Left colon (tissue), 2 donors: Measurements from ENCODE around the gene SCGB1C2. TPM values are rescaled to one million over a fixed set of nuclear protein-coding genes. Genes with fewer than 3 reads are reported as not detected.

Experiments used
- ATAC-seq: fragments of 200-7000 bp; cut with Tn5 transposase; one replicate; pipeline ENCODE4 v1.9.1; 2020; ENCODE audit warnings: mild to moderate bottlenecking, moderate library complexity
- DNase-seq, 2 donors: peaks; one replicate each; pipeline ENCODE4 v3.0.0-alpha.2; 2020
- intact Hi-C, 2 donors: fragments of 100-400 bp; cut with DNase I in 1 of 2; cut with micrococcal nuclease in 1 of 2; formaldehyde crosslinking; loops; one replicate each; pipeline versions ENCODE4 v1.11.2 to v1.14.0; 2022; cut with DNase I, micrococcal nuclease
- total RNA-seq, 2 donors: library from RNA; stranded (reverse); fragmentation: NEBNext Ultra II Directional; extraction: Animal tissue kit (Norgen Biotek cat#: 25700); gene quantifications; one replicate each; pipeline ENCODE4 v1.2.1, GENCODE V29; 2021
- donor health status: DM: no; HTN: no; CAD: no.
- donor health status: DM: yes; HTN: yes; CAD: no.

The SCGB1C2 gene
- total RNA-seq, 2 donors from 2014 or later, result not detected

DNA sequence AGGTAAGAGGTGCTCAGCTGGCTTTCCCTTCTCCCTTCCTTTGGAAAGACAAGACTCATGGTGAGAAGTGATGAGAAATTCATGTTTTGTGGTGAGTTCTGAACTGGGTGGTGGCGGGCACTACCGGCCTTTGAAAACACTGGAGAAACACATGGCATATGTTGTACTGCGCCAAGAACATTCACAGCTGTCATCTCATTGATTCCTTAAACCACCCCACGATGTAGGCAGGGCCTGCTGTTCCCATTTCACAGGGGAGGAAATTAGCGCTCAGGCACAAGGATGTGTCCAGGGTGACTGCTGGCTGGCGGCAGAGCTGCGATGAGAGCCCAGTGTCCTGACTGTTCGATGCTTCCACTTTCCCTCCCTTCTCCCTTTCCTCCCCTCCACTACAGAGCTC, 45.7 kb downstream of the SCGB1C2 start:
- intact Hi-C loops, result no loop called here
- ATAC-seq (no peak), DNase-seq (no peak)

DNA sequence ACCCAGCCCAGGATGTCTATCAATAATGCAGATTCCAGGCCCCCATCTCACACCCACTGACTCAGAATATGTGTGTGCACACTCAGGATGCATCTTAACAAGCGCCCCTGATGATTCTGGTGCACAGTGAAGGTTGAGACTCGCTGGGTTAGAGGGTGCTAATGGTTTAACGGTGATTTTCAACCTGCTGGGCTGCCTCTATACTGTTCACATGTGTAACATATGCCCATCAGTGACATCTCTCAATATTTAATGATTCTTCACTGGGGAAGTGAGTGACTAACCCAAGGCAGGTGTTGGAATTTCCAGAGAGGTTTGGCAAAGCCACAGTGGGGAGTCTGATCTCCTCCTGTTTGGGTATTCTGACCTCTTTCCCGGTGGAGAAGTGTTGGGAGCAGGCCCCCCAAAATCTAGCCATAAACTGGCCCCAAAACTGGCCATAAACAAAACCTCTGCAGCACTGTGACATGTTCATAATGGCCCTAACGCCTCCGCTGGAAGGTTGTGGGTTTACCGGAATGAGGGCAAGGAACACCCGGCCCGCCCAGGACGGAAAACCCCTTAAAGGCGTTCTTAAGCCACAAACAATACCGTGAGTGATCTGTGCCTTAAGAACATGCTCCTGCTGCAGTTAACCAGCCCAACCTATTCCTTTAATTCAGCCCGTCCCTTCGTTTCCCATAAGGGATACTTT, 48.2 kb downstream of the SCGB1C2 start:
- intact Hi-C loops, result no loop called here
- DNase-seq (no peak), ATAC-seq (no peak)

DNA sequence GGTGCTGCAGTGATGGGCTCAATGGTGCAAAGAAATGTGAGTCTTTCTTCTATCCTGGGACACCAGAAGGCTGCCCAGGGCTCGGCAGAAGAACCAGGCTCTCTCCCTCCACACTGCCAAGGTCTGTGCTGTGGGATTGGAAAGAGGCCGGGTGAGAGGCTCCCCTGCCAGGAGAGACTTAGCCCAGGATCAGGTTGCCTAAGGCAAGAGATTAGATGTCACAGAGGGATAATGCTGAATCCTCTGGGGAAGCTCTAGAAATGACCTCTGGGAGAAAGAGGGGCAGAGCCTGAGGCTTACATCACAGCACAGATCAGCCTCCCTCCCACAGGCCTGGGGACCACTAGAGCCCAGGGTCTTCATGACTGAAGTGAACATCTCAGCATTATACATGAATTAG, 49.8 kb downstream of the SCGB1C2 start:
- intact Hi-C loops, result no loop called here
- ATAC-seq (no peak), DNase-seq (no peak)

Other genes with a start within 250 kb of the SCGB1C2 start
- 1 to 10 TPM; 2.0 to 2.2 TPM for gene DOC2B, start 44.1 kb downstream of the SCGB1C2 start, total RNA-seq
- 10 to 100 TPM; 32.7 to 42.3 TPM for gene RPH3AL, start 215.2 kb downstream of the SCGB1C2 start, total RNA-seq